Hepatocyte (in vitro differentiated cells): ENCODE data around the gene RPL36A. TPM values are rescaled to one million over a fixed set of nuclear protein-coding genes. Genes with fewer than 3 reads are reported as not detected.
A peak's percentile ranks its signal among the peaks of the same experiment; 100 is the strongest.

Experiments
- DNase-seq: peaks from one replicate; pipeline ENCODE4 v3.0.0-alpha.2; 2016; ENCODE audit warnings: low spot score
- H2AFZ ChIP-seq: fragments of 200-600 bp; sonication (generic); 2 replicates; pipeline ENCODE4 v1.6.0; 2016; ENCODE audit warnings: antibody characterized with exemption, mild to moderate bottlenecking
- H3K27ac ChIP-seq: fragments of 200-600 bp; sonication (generic); 2 replicates; pipeline ENCODE4 v1.5.1; 2016; ENCODE audit warnings: mild to moderate bottlenecking
- H3K27me3 ChIP-seq: fragments of 200-600 bp; sonication (generic); 2 replicates; pipeline ENCODE4 v1.6.1; 2016
- H3K36me3 ChIP-seq: fragments of 200-600 bp; sonication (generic); replicated peaks from 2 replicates; pipeline ENCODE4 v1.5.1; 2016; ENCODE audit warnings: low read depth; ENCODE audit not compliant: insufficient read depth
- H3K4me1 ChIP-seq: fragments of 200-600 bp; sonication (generic); 2 replicates; pipeline ENCODE4 v1.5.1; 2016; ENCODE audit warnings: mild to moderate bottlenecking, moderate library complexity; ENCODE audit not compliant: insufficient read depth
- H3K4me2 ChIP-seq: fragments of 200-600 bp; sonication (generic); 2 replicates; pipeline ENCODE4 v1.6.0; 2016
- H3K4me3 ChIP-seq: fragments of 200-600 bp; sonication (generic); 2 replicates; pipeline ENCODE4 v1.5.1; 2016; ENCODE audit warnings: mild to moderate bottlenecking
- H3K79me2 ChIP-seq: fragments of 200-600 bp; sonication (generic); 2 replicates; pipeline ENCODE4 v1.6.0; 2017; ENCODE audit warnings: mild to moderate bottlenecking
- H3K9me2 ChIP-seq: fragments of 200-600 bp; sonication (generic); replicated peaks from 2 replicates; pipeline ENCODE4 v1.6.0; 2017; ENCODE audit warnings: mild to moderate bottlenecking; ENCODE audit not compliant: insufficient read depth
- H3K9me3 ChIP-seq: fragments of 200-600 bp; sonication (generic); 2 replicates; pipeline ENCODE4 v1.5.1; 2016; ENCODE audit warnings: low read depth, mild to moderate bottlenecking
- H4K20me1 ChIP-seq: fragments of 200-600 bp; sonication (generic); 2 replicates; pipeline ENCODE4 v1.6.0; 2016; ENCODE audit warnings: mild to moderate bottlenecking; ENCODE audit not compliant: insufficient read depth, poor library complexity, severe bottlenecking
- CTCF ChIP-seq: fragments of 200-600 bp; sonication (generic); IDR thresholded peaks from 2 replicates; pipeline ENCODE4 v1.5.1; 2016; ENCODE audit warnings: antibody characterized with exemption, mild to moderate bottlenecking; ENCODE audit not compliant: poor library complexity
- EZH2 ChIP-seq: fragments of 200-600 bp; sonication (generic); IDR thresholded peaks from 2 replicates; pipeline ENCODE4 v1.6.1; 2016; ENCODE audit warnings: antibody characterized with exemption, mild to moderate bottlenecking, borderline replicate concordance
- EZH2phosphoT487 ChIP-seq: fragments of 200-600 bp; sonication (generic); IDR thresholded peaks from one replicate; pipeline ENCODE4 v1.6.1; 2018; ENCODE audit warnings: antibody characterized with exemption, mild to moderate bottlenecking, low read depth, moderate library complexity; ENCODE audit not compliant: unreplicated experiment, severe bottlenecking
- WGBS: methylation state at CpG from one replicate; pipeline ENCODE4 v1.1.6; 2016; ENCODE audit warnings: low lambda C conversion rate; ENCODE audit errors: missing lambda C conversion rate; 5-methylcytosine and 5-hydroxymethylcytosine counted together
- polyA plus RNA-seq: library from polyadenylated mRNA; unstranded; fragments of >200 nt; fragmentation: Nextera tagmentation; extraction: Ambion mirVana; gene quantifications from 2 replicates; pipeline ENCODE4 v1.2.1, GENCODE V29; 2016
- total RNA-seq: library from RNA; depleted of rRNA; stranded (reverse); fragments of >200 nt; gene quantifications from 2 replicates; pipeline ENCODE4 v1.2.3, GENCODE V29; 2014

RPL36A gene
- total and polyA plus RNA-seq, 2 experiments from 2014 or later = 245 to 2,118 TPM

DNA sequence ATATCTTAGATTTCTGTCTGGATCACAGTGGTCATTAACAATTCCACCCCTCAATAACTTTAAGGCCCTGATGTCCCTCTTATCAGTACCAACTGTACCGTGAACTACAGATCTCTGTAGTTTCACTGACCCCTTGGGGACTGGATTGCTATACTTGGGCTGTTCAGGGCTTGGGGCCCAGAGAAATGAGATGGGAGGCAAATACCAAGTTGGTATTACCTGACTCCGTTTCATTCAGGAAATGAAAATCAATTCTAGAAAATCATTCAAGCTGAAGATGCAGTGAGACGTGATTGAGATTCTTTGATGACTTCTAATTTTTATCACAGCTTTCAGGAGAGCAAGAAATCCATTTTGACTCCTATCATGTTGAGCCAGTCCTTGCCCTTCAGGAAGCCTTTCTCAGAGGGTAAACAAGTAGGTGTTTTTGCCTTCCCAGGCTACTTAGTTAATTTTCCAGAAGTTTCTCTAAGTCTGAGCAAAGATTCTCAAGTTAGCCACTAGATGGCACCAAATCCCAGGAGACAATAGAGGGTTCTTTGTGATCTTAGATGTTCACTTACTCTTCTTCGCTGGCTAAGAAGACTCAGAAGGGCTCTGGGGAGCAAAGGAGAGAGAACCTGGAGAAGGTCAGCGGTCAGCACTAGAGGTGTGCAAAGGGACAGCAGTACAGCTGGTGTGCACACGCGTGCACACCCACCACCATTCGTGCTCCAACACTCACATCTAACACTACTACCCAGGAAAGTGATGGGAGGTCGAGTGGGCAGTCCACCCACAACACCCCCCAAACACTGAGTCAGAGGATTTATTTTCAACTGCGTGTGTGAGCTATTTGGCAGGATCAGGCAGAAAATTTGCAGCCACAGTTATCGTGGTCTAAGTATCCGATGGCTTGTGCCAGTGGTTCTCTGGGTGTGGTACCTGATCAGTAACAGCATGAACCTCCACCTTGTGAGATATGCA lies 24.7 kb downstream of the RPL36A start:
- no peak overlapping the region for H3K4me2 ChIP-seq
- no peak overlapping the region for H2AFZ ChIP-seq
- H3K9me3 ChIP-seq = no peaks in the 10 kb centered on the region
- peak overlapping the region; percentile 43 for H3K27ac ChIP-seq
- 64% methylated on average over 12 of the region's 12 CpGs for WGBS
- TF ChIP-seq EZH2 (no peak), CTCF (peak; percentile 70)
- H3K4me1 ChIP-seq = peaks cover 11% of the 10 kb centered on the region
- H4K20me1 ChIP-seq = peaks cover 3% of the 10 kb centered on the region
- no peaks in the 10 kb centered on the region for H3K9me2 ChIP-seq
- no peak overlapping the region for H3K4me3 ChIP-seq
- no peaks in the 10 kb centered on the region for H3K36me3 ChIP-seq
- peaks cover 28% of the 10 kb centered on the region for H3K79me2 ChIP-seq
- peak; percentile 73 for DNase-seq
- H3K27me3 ChIP-seq = no peaks in the 10 kb centered on the region

GRCh38 chrX:101416691-101417090 lies 25.9 kb downstream of the RPL36A start:
- no peaks in the 10 kb centered on the region for H4K20me1 ChIP-seq
- DNase-seq = no peak
- 65% methylated on average over 7 of the region's 7 CpGs for WGBS
- H3K9me3 ChIP-seq = no peaks in the 10 kb centered on the region
- H3K27me3 ChIP-seq = no peaks in the 10 kb centered on the region
- H2AFZ ChIP-seq = no peak overlapping the region
- H3K27ac ChIP-seq = peak overlapping the region; percentile 97
- H3K4me3 ChIP-seq = no peak overlapping the region
- no peaks in the 10 kb centered on the region for H3K9me2 ChIP-seq
- peaks cover 16% of the 10 kb centered on the region for H3K79me2 ChIP-seq
- peaks cover 11% of the 10 kb centered on the region for H3K4me1 ChIP-seq
- H3K36me3 ChIP-seq = no peaks in the 10 kb centered on the region
- no peak for TF ChIP-seq CTCF
- TF ChIP-seq EZH2 = no peak
- no peak for TF ChIP-seq EZH2phosphoT487
- H3K4me2 ChIP-seq = peak overlapping the region; percentile 78

GRCh38 chrX:101417190-101417589 lies 26.4 kb downstream of the RPL36A start:
- no peak overlapping the region for H3K4me3 ChIP-seq
- no peak overlapping the region for H2AFZ ChIP-seq
- H4K20me1 ChIP-seq = no peaks in the 10 kb centered on the region
- no peaks in the 10 kb centered on the region for H3K36me3 ChIP-seq
- H3K79me2 ChIP-seq = peaks cover 11% of the 10 kb centered on the region
- peak overlapping the region; percentile 78 for H3K4me2 ChIP-seq
- no peaks in the 10 kb centered on the region for H3K9me2 ChIP-seq
- DNase-seq = no peak
- H3K9me3 ChIP-seq = no peaks in the 10 kb centered on the region
- no peaks in the 10 kb centered on the region for H3K27me3 ChIP-seq
- TF ChIP-seq CTCF (no peak), EZH2 (no peak), EZH2phosphoT487 (no peak)
- H3K27ac ChIP-seq = peak overlapping the region; percentile 97
- WGBS = 58% methylated on average over 4 of the region's 4 CpGs
- H3K4me1 ChIP-seq = peaks cover 11% of the 10 kb centered on the region
